ENCODE data around the gene RAPGEF4. TPM values are rescaled to one million over a fixed set of nuclear protein-coding genes. Genes with fewer than 3 reads are reported as not detected.

RAPGEF4 gene
- total RNA-seq, 1 experiment from 2014 or later: 0.98 TPM

GRCh38 chr2:173021939-173022371 is 286.3 kb downstream of the RAPGEF4 start:
- intact Hi-C loops (cut with micrococcal nuclease; ENCODE audit: unreplicated experiment): loop anchor here (1.0 kb wide), 3 partner anchors 45 to 216 kb away; no protein-coding TSS in a partner anchor
- H3K4me1 Mint-ChIP-seq (ENCODE audit: low read depth, unreplicated experiment): no peaks in the 10 kb centered on the region
- no peaks in the 10 kb centered on the region for H3K27me3 Mint-ChIP-seq (ENCODE audit: insufficient read depth, unreplicated experiment)

GRCh38 chr2:173023718-173024117 is 288.1 kb downstream of the RAPGEF4 start:
- no peaks in the 10 kb centered on the region for H3K36me3 Mint-ChIP-seq (ENCODE audit: insufficient read depth, unreplicated experiment)
- no peak overlapping the region for H3K27ac Mint-ChIP-seq (ENCODE audit: unreplicated experiment)
- H3K27me3 Mint-ChIP-seq (ENCODE audit: insufficient read depth, unreplicated experiment): no peaks in the 10 kb centered on the region
- no peak for TF ChIP-seq CTCF (IDR thresholded peaks at IDR 0.05; ENCODE audit: insufficient read depth in 1 of 2, low read depth in 1 of 2, low read length in 1 of 2, severe bottlenecking in 1 of 2, unreplicated experiment in 1 of 2)
- intact Hi-C loops (cut with micrococcal nuclease; ENCODE audit: unreplicated experiment): no loop called here
- H3K4me3 Mint-ChIP-seq (ENCODE audit: unreplicated experiment): no peak overlapping the region
- ChIA-PET CTCF (interaction anchor here (1.3 kb wide), 1 partner anchor 186 kb away, joined by 5 read pairs; no protein-coding TSS in a partner anchor), POLR2A (no interaction called here)
- DNase-seq: no peak
- no peak overlapping the region for H3K4me3 ChIP-seq (ENCODE audit: low read depth, low read length)
- peaks cover 4% of the 10 kb centered on the region; the same call in 1 of the 2 replicates for H3K9me3 ChIP-seq
- peaks cover 8% of the 10 kb centered on the region for H3K4me1 Mint-ChIP-seq (ENCODE audit: low read depth, unreplicated experiment)
- no peaks in the 10 kb centered on the region for H3K36me3 ChIP-seq (ENCODE audit: control insufficient read depth, insufficient read depth, low read length)
- BruUV-seq (replicated peaks): no TSS peak
- no peaks in the 10 kb centered on the region for H3K27me3 ChIP-seq (replicated peaks; ENCODE audit: control insufficient read depth, insufficient read depth, low read length)
- H3K4me1 ChIP-seq: peaks cover 12% of the 10 kb centered on the region
- H3K9me3 Mint-ChIP-seq (ENCODE audit: unreplicated experiment): no peaks in the 10 kb centered on the region

More at GRCh38 chr2:173021939-173022371, 286.3 kb downstream of the RAPGEF4 start:
- Mint-ChIP-seq H3K9me3 (ENCODE audit: unreplicated experiment) (no peaks in the 10 kb centered on the region), H3K36me3 (ENCODE audit: insufficient read depth, unreplicated experiment) (no peaks in the 10 kb centered on the region), H3K4me3 (ENCODE audit: unreplicated experiment) (no peak overlapping the region), H3K27ac (ENCODE audit: unreplicated experiment) (no peak overlapping the region)
- CTCF ChIA-PET: no interaction called here
- no peak overlapping the region for H3K4me3 ChIP-seq (ENCODE audit: low read depth, low read length)
- H3K27me3 ChIP-seq (replicated peaks; ENCODE audit: control insufficient read depth, insufficient read depth, low read length): no peaks in the 10 kb centered on the region
- no peaks in the 10 kb centered on the region; the same call in 1 of the 2 replicates for H3K4me1 ChIP-seq
- peaks cover 4% of the 10 kb centered on the region; the same call in 1 of the 2 replicates for H3K9me3 ChIP-seq
- H3K36me3 ChIP-seq (ENCODE audit: control insufficient read depth, insufficient read depth, low read length): no peaks in the 10 kb centered on the region
- POLR2A ChIA-PET: no interaction called here
- TF ChIP-seq CTCF (IDR thresholded peaks at IDR 0.05; ENCODE audit: insufficient read depth in 1 of 2, low read depth in 1 of 2, low read length in 1 of 2, severe bottlenecking in 1 of 2, unreplicated experiment in 1 of 2): peak; percentile 24 to 47
- DNase-seq: peak in 1 of 2 experiments; percentile 49
- BruUV-seq (replicated peaks): no TSS peak

DNA sequence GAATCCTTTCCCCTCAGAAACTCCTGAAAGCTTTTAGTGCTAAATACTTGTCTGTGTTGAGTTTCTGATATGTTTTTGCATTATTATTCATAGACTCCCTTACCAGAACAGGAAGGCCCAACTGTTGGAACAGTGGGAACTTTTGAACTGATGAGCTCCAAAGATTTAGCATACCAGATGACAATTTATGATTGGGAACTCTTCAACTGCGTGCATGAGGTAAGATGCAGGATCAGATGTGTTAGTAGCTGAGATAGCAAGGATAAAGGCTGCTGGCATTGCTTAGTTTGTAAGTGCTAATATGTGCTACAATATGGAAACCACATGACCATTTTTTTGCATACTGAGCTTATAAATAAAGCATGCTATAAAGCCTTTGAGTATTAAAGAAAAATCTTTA is 290.8 kb downstream of the RAPGEF4 start:
- H3K27me3 ChIP-seq (replicated peaks; ENCODE audit: control insufficient read depth, insufficient read depth, low read length): no peaks in the 10 kb centered on the region
- no peaks in the 10 kb centered on the region for H3K36me3 Mint-ChIP-seq (ENCODE audit: insufficient read depth, unreplicated experiment)
- no peak overlapping the region for H3K27ac Mint-ChIP-seq (ENCODE audit: unreplicated experiment)
- DNase-seq: no peak
- no peaks in the 10 kb centered on the region for H3K9me3 Mint-ChIP-seq (ENCODE audit: unreplicated experiment)
- ChIA-PET CTCF (interaction anchor here (0.6 to 5.0 kb wide), 7 partner anchors 27 to 371 kb away, joined by 3 to 39 read pairs (median 3); no protein-coding TSS in a partner anchor), POLR2A (no interaction called here)
- peaks cover 19% of the 10 kb centered on the region for H3K4me1 ChIP-seq
- H3K4me3 ChIP-seq (ENCODE audit: low read depth, low read length): no peak overlapping the region
- TF ChIP-seq CTCF (IDR thresholded peaks at IDR 0.05; ENCODE audit: insufficient read depth in 1 of 2, low read depth in 1 of 2, low read length in 1 of 2, severe bottlenecking in 1 of 2, unreplicated experiment in 1 of 2): no peak
- no peaks in the 10 kb centered on the region for H3K36me3 ChIP-seq (ENCODE audit: control insufficient read depth, insufficient read depth, low read length)
- no TSS peak for BruUV-seq (replicated peaks)
- intact Hi-C loops (cut with micrococcal nuclease; ENCODE audit: unreplicated experiment): loop anchor here (2.0 kb wide), 1 partner anchor 370 kb away; no protein-coding TSS in a partner anchor
- peaks cover 1% of the 10 kb centered on the region; the same call in 1 of the 2 replicates for H3K9me3 ChIP-seq
- no peaks in the 10 kb centered on the region for H3K27me3 Mint-ChIP-seq (ENCODE audit: insufficient read depth, unreplicated experiment)
- no peak overlapping the region for H3K4me3 Mint-ChIP-seq (ENCODE audit: unreplicated experiment)
- peaks cover 17% of the 10 kb centered on the region for H3K4me1 Mint-ChIP-seq (ENCODE audit: low read depth, unreplicated experiment)
